ENCODE measurements around the gene FAM168A.

FAM168A gene

DNA sequence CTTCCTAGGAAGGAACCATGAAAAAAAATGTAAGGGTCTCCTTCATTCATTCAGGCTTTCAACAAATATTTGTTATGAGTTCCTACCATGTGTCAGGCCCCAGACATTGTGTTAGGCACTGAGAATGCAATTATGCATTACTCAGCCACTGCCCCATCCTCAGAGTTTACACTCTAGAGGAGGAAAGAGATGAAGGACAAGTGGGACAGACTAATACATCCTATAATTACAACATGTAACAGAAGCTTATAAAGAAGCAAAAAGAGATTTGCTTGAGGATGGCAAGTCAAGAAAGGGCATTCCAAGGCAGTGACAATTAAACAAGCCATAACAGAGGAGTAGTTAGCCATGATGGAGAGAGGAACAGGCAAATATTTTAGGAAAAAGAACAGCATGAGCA, 78.6 kb downstream of the FAM168A start:
- no peak for DNase-seq
- no peak overlapping the region for H3K4me3 ChIP-seq (ENCODE audit: low read length)
- no peaks in the 10 kb centered on the region for H3F3A ChIP-seq (ENCODE audit: insufficient read depth, low read length)
- H3K27ac ChIP-seq (ENCODE audit: low read length): no peak overlapping the region
- no peaks in the 10 kb centered on the region for H3K9me3 ChIP-seq (replicated peaks; ENCODE audit: insufficient read depth, low read length)
- no peaks in the 10 kb centered on the region for H3K79me2 ChIP-seq (ENCODE audit: low read length)
- no peak overlapping the region for H3K9ac ChIP-seq (ENCODE audit: low read length)
- H4K20me1 ChIP-seq (ENCODE audit: insufficient read depth, low read length): no peaks in the 10 kb centered on the region
- no peaks in the 10 kb centered on the region for H3K27me3 ChIP-seq (replicated peaks; ENCODE audit: insufficient read depth, low read length)
- no peaks in the 10 kb centered on the region for H3K9me2 ChIP-seq (replicated peaks; ENCODE audit: insufficient read depth, low read length)
- no peaks in the 10 kb centered on the region for H3K36me3 ChIP-seq (replicated peaks; ENCODE audit: insufficient read depth, low read length)
- H2AFZ ChIP-seq (ENCODE audit: low read length): no peak overlapping the region
- H3K4me2 ChIP-seq (ENCODE audit: low read depth, low read length): no peak overlapping the region
- TF ChIP-seq EZH2 (optimal IDR thresholded peaks at IDR 0.05; ENCODE audit: low read depth, low read length) (no peak), EZH2phosphoT487 (IDR thresholded peaks at IDR 0.05; ENCODE audit: low read length) (no peak)
- TF ChIP-seq, protein P1, sequence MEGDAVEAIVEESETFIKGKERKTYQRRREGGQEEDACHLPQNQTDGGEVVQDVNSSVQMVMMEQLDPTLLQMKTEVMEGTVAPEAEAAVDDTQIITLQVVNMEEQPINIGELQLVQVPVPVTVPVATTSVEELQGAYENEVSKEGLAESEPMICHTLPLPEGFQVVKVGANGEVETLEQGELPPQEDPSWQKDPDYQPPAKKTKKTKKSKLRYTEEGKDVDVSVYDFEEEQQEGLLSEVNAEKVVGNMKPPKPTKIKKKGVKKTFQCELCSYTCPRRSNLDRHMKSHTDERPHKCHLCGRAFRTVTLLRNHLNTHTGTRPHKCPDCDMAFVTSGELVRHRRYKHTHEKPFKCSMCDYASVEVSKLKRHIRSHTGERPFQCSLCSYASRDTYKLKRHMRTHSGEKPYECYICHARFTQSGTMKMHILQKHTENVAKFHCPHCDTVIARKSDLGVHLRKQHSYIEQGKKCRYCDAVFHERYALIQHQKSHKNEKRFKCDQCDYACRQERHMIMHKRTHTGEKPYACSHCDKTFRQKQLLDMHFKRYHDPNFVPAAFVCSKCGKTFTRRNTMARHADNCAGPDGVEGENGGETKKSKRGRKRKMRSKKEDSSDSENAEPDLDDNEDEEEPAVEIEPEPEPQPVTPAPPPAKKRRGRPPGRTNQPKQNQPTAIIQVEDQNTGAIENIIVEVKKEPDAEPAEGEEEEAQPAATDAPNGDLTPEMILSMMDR (IDR thresholded peaks at IDR 0.05; ENCODE audit: low read length): no peak
- no peaks in the 10 kb centered on the region for H3K4me1 ChIP-seq (ENCODE audit: low read length)

GRCh38 chr11:73518195-73518594, 79.7 kb downstream of the FAM168A start:
- Histone ChIP-seq H3F3A (ENCODE audit: insufficient read depth, low read length) (no peaks in the 10 kb centered on the region), H3K36me3 (replicated peaks; ENCODE audit: insufficient read depth, low read length) (no peaks in the 10 kb centered on the region), H3K79me2 (ENCODE audit: low read length) (no peaks in the 10 kb centered on the region), H3K9ac (ENCODE audit: low read length) (no peak overlapping the region), H3K9me3 (replicated peaks; ENCODE audit: insufficient read depth, low read length) (no peaks in the 10 kb centered on the region), H3K27ac (ENCODE audit: low read length) (no peak overlapping the region), H4K20me1 (ENCODE audit: insufficient read depth, low read length) (no peaks in the 10 kb centered on the region), H3K4me2 (ENCODE audit: low read depth, low read length) (no peak overlapping the region), H3K4me1 (ENCODE audit: low read length) (no peaks in the 10 kb centered on the region), H3K9me2 (replicated peaks; ENCODE audit: insufficient read depth, low read length) (no peaks in the 10 kb centered on the region), H2AFZ (ENCODE audit: low read length) (no peak overlapping the region), H3K27me3 (replicated peaks; ENCODE audit: insufficient read depth, low read length) (no peaks in the 10 kb centered on the region), H3K4me3 (ENCODE audit: low read length) (no peak overlapping the region)
- TF ChIP-seq EZH2phosphoT487 (IDR thresholded peaks at IDR 0.05; ENCODE audit: low read length): no peak
- TF ChIP-seq EZH2 (optimal IDR thresholded peaks at IDR 0.05; ENCODE audit: low read depth, low read length): no peak
- TF ChIP-seq, protein P1 (IDR thresholded peaks at IDR 0.05; ENCODE audit: low read length): no peak
- DNase-seq: no peak

GRCh38 chr11:73516080-73516479, 81.8 kb downstream of the FAM168A start:
- Histone ChIP-seq H3K4me3 (ENCODE audit: low read length) (no peak overlapping the region), H3K36me3 (replicated peaks; ENCODE audit: insufficient read depth, low read length) (no peaks in the 10 kb centered on the region), H3K27me3 (replicated peaks; ENCODE audit: insufficient read depth, low read length) (no peaks in the 10 kb centered on the region), H4K20me1 (ENCODE audit: insufficient read depth, low read length) (no peaks in the 10 kb centered on the region), H3K79me2 (ENCODE audit: low read length) (no peaks in the 10 kb centered on the region), H3K9ac (ENCODE audit: low read length) (no peak overlapping the region), H3K9me3 (replicated peaks; ENCODE audit: insufficient read depth, low read length) (no peaks in the 10 kb centered on the region), H3K4me1 (ENCODE audit: low read length) (no peaks in the 10 kb centered on the region), H3F3A (ENCODE audit: insufficient read depth, low read length) (no peaks in the 10 kb centered on the region), H3K9me2 (replicated peaks; ENCODE audit: insufficient read depth, low read length) (no peaks in the 10 kb centered on the region), H3K27ac (ENCODE audit: low read length) (no peak overlapping the region), H3K4me2 (ENCODE audit: low read depth, low read length) (no peak overlapping the region), H2AFZ (ENCODE audit: low read length) (no peak overlapping the region)
- TF ChIP-seq EZH2phosphoT487 (IDR thresholded peaks at IDR 0.05; ENCODE audit: low read length) (no peak), EZH2 (optimal IDR thresholded peaks at IDR 0.05; ENCODE audit: low read depth, low read length) (no peak)
- TF ChIP-seq, protein P1 (IDR thresholded peaks at IDR 0.05; ENCODE audit: low read length): no peak
- DNase-seq: no peak
